GM21723 (cell line): Measurements from ENCODE around the gene CD22.
"Not testable (repeated sequence)": the region's sequence is repeated elsewhere in the genome, so short reads cannot be mapped to it uniquely, and the experiment has no call there.

Experiments
- ATAC-seq: cut with Tn5 transposase; IDR thresholded peaks from one replicate; pipeline ENCODE4 v1.9.1; 2021; ENCODE audit warnings: mild to moderate bottlenecking, moderate library complexity; ENCODE audit not compliant: unreplicated experiment

CD22 gene

DNA sequence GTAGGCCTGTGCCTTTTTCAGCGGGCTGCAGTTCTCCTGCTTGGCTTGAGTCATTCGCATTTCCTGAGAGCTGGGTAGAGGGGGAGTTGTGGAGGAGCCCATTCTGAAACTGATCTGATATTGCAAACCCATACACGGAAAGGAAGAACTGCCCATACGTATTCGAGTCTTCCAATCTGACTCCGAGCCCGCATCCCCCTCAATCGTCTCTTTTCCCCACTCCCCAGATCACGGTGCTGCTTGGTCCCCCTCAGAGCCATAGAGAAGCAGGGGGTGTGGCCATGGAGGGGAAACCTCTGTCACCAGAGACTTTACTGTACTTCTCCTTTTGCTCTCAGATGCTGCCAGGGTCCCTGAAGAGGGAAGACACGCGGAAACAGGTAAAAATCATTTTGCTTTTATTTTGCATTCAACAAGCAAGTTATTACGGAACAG, at the start of gene CD22:
Gene CD22 (plus strand): TSS at position 337 of the 435 bp plus-strand sequence. CDS start 2,854 bp downstream, outside the sequence.
- peak; percentile 41 for ATAC-seq

DNA sequence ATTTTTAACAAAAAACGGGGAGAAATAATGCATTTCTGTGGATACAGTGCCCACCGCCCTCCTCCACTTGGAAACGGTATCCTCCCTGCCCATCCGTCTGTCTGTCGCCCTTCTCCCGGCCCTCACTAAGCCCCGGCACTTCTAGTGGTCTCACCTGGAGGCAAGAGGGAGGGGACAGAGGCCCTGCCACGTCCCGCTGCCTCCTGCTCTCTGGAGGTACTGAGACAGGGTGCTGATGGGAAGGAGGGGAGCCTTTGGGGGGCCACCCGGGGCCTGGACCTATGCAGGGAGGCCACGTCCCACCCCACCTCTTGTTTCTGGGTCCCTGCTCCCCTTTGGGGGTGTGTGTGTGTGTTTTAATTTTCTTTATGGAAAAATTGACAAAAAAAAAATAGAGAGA, 49.6 kb upstream of the CD22 start:
- no peak for ATAC-seq

DNA sequence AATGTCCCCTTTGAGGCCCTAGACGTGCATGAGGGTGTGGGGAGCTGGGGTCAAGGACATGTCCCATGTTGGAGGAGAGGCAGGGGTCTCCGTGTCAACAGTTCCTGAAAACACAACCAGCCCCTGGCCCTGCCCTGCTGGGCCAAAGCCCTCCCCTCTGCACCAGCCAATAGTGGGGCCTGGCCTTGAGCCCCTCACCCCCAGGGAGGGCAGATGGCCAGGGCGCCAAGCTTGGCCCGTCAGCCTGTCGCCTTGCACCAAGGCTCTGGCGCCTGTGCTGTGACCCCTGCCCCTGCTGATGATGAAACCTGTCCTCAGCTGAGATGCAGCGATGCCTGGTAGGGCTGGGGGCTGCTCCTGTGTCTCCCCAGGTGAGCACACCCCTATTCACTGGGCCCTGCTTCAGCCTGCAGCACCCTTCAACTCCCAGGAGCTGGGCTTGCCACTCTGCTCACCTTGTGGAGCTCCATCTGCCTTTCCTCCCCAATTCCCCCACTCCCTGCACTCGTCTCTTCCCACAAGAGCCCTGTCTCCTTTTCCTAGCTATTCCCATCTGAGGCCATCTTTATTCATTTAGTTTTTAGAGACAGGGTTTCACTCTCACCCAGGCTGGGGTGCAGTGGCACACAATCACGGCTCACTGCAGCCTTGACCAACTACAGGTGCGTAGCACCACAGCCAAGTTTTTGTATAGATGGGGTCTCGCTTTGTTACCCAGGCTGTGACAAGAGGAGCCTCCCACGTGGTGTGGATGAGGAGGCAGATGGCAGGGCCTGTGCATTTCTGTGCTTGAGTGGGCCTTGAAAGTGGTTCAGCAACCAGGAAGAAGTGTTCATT, 48.8 kb upstream of the CD22 start:
- ATAC-seq = no peak

DNA sequence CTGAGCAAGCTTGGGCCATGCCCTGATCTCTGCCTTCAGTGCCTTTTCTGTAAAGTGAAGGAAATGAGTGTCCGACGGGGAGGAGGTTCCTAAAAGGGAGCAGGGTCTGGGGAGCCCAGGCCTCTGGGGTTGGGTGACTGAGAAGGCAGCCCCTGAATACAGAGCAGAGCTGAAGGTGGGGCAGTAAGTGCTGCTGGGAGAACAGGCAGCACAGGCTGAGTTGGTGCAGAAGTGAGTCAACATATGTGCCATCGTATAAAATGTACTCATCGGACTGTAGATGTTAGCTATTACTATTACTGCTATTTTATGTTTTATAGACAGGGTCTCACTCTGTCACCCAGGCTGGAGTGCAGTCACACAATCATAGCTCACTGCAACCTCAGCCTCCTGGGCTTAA, 47.7 kb upstream of the CD22 start:
- ATAC-seq = no peak

DNA sequence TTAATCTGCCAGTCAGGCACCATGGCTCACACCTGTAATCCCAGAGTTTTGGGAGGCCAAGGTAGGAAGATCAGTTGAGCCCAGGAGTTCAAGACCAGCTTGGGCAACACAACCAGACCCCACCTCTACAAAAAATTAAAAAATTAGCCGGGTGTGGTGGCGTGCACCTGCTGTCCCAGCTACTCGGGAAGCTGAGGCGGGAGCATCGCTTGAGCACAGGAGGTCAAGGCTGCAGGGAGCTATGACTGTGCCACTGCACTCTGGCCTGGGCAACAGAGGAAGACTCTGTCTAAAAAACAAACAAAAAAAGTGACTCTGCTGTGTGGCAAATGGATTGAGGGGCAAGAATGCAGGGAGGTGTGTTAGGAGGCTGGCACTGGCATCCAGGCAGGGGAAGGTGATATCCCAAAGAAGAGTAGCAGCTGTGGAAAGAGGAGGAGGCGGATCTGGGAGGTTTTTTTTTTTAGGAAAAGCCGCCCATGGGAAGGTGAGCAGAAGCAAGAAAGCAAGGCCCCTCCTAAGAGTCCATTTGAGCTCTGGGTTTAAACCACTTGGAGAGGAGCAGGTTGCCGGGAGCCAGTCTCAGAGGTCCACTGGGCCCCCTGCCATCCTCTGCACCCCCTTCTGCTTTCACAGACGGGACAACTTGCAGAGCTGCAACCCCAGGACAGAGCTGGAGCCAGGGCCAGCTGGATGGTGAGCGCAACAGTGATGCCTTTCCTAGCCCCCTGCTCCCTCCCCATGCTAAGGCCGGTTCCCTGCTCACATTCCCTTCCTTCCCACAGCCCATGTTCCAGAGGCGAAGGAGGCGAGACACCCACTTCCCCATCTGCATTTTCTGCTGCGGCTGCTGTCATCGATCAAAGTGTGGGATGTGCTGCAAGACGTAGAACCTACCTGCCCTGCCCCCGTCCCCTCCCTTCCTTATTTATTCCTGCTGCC, 44.6 kb upstream of the CD22 start:
- no peak for ATAC-seq

DNA sequence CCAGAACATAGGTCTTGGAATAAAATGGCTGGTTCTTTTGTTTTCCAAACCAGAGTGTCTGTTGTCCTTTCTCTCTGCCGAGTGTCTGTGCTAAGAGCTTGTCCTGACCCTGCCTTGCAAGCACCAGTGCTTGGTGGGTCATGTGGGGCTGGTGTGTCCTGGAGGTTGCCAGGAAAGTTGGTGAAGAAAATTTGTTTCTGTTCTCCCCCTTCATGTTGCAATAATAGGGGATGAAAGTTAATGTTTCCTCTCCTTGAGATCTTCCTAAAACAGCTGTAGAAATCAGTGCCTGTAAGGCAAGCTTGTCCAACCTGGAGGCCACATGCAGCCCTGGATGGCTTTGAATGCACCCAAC, 43.9 kb upstream of the CD22 start:
- no peak for ATAC-seq

DNA sequence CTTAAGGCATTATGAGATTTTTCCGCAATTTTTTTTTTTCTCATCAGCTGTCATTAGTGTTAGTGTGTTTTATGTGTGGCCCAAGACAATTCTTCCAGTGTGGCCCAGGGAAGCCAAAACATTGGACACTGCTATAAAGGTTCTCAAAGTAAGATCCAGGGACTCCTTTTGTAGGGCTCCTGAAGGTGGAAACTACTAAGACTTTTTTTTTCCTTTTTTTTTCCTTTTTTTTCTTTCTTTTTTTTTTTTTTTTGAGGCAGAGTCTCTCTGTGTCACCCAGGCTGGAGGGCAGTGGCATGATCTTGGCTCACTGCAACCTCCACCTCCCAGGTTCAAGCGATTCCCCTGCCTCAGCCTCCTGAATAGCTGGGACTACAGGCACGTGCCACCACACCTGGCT, 43.5 kb upstream of the CD22 start:
- ATAC-seq = not testable (repeated sequence)

DNA sequence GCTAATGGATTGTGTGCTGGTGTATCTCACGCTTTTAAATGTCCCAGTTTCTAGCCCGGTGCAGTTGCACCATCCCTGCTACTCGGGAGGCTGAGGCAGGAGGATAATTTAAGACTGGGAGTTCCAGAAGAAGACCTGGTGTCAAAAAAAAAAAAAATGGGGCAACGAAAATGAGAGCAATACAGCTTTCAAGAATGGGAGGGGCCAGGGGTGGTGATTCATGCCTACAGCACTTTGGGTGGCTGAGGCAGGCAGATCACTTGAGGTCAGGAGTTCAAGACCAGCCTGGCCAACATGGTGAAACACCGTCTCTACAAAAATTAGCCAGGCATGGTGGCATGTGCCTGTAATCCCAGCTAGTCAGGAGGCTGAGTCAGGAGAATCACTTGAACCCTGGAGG, 42.9 kb upstream of the CD22 start:
- not testable (repeated sequence) for ATAC-seq

DNA sequence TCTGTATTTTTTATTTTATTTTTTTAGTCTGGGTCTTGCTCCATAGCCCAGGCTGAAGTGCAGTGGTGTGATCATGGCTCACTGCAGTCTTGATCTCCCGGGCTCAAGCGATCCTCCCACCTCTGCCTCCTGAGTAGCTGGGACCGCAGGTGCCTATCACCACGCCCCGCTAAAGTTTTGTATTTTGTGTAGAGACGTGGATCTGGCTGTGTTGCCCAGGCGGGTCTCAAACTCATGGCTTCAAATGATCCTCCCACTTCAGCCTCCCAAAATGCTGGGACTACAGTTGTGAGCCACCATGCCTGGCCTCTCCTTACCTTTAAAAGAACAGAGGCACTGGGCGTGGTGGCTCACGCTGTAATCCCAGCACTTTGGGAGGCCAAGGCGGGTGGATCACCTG, 41.3 kb upstream of the CD22 start:
- no peak for ATAC-seq

DNA sequence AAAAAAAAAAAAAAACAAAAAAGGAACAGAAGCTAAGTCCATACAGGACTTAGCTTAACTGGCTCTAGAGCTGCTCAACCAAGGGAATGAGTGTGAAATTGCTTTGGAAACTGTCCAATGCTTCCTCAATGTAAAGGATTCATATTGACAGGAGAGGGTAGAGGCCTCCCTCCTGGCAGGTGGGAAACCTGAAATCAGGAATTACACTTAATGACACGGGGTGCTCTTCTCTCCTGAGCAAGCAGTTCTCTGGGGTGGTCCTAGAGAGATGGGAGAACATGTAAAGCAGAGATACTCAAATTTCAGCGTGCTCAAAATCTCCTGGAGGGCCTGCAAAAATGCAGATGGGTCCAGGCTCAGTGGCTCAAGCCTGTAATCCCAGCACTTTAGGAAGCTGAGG, 40.7 kb upstream of the CD22 start:
- ATAC-seq = no peak

DNA sequence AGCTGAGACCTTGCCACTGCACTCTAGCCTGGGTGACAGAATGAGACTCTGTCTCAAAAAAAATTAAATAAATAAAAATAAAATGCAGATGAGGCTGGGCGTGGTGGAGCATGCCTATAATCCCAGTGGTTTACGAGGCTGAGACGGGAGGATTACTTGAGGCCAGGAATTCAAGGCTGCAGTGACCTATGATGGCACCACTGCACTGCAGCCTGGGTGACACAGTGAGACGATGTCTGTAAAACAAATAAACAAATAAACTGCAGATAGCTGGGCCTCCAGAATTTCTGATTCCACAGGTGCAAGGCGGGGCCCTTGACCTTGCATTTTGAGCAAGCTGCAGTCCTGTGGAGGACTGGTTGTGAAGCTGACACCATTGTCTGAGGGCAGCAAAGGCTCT, 40.1 kb upstream of the CD22 start:
- ATAC-seq = no peak

DNA sequence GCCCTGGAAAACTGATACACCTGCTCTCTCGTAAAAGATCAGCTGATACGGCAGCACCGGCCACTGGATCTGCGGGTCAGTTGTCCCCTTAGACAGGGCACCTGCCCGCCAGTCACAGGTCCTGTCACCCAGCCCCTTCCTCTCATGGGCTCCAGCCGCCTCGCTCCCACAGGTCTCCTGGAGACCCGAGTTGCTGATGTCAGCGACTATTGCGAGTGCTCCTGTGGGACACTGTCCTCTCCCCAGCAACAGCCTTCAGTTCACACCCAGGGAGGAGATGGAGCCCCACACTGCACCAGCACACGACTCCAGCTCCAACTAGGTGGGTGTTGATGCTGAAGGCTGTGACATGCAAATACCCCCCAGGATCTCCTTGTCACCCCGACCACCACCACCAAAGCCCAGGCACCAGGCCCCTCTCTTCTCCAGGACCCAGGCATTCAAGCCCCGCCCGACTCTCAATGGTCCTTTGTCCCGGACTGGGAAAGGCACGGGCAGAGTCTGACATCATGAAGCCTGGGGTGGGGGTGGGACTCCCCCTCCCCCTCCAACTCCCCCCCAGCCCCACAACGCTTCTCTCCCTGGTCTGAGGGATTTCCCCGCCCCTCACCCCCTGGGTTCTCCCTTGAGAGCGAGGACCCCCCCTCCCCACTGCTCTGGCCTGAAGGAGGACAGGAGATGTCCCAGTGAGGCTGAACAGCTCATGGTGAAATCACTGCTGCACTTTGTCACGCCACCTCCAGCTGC, 38.4 kb upstream of the CD22 start:
- no peak for ATAC-seq

DNA sequence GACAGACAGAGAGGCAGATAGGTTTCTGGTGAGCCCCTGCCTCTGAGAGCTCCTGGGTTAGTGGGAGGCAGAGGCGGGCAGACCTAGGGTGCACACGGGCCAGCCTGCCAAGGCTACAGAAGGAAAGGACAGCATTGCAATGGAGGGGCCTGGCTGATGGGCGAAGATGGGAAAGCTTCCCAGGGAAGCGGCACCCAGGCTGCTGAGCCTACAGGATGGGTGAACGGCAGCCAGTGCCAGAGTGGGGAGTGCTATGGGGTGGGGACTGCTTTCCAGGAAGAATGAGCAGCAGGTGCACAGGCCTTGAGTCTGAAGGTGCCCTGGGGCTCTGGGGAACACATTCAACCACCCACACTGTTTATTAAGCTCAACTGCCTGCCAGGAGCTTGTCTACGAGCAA, 37.7 kb upstream of the CD22 start:
- no peak for ATAC-seq

DNA sequence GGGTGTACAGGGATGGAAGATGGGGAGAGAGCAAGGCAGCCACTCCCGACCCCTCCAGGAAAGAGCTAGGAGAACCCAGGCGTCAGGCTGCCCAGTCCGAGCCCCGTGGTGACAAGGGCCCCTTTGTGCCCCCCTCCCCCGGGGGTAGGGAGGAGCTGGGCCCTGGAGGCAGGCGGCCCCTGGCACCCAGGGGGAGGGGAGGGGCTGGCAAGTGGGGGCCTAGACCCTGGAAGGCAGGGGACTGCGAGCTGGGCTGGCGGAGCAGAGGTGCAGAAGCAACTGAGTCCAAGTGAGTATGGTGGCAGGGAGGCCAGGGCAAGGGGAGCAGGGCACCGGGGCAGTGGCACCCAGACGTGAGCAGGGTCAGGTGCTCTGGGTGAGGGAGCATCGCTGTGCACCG, 37.1 kb upstream of the CD22 start, which contains the start of gene MAG:
Gene MAG (plus strand): TSS at position 246 of the 400 bp plus-strand sequence. CDS start 3,248 bp downstream, outside the sequence.
- ATAC-seq = no peak

DNA sequence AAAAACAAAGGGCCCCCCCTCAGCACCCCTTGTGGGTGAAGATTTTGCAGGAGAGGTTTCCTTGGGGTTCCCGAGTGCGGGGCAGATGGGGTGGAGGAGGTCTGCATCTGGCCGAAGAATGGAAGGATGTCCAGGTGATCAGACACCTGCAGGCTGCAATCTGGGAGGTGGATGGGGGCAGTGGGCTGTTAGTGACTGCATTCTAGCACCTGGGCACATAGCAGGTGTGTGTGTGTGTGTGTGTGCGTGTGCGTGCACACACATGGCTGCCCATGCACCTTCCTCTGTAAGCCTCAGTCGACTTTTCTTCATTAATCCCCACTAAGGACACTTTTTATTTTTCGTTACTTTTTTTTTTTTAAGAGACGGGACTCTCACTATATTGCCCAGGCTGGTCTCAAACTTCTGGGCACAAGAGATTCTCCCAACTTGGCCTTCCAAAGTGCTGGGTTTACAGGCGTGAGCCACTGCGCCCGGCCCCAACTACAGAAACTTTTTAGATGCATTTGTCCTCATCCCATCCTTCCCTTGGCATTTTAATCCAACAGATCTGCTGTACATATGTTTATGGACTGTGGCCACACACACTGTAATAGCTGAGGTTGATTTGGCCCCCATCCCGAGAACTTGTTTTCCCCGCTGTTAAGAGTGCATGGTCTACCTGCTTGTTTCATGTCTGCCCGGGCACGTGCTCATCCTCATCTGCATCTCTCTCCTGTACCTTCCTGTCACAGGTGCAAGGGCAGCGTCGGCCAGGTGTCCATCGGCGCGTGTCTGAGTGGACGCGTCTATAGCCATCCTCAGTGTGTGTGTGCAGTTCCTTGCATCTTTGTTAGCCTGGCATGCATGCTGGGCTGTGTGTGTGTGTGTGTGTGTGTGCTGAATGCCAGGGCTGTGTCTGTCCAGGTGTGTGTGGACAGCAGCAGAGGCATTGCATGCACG, 36.3 kb upstream of the CD22 start:
- ATAC-seq = no peak

DNA sequence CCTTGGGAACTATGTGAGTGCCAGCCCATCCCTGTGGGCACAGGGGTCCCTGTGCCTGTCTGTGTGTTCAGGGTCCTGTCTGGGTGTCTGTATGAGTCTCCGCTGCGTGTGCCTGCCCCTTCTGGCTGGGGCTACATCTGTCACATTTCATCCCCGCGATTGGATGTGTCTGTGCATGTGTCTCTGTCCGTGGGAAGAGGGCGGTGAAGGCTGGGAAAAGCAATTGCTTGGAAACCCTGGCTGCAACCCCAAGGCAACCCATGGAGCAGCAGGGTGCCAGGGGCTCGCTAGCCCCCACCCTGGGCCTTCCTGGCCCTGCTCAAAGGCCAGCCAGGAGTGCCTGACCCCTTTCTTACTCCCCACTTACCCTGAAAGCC, 35.6 kb upstream of the CD22 start:
- no peak for ATAC-seq

DNA sequence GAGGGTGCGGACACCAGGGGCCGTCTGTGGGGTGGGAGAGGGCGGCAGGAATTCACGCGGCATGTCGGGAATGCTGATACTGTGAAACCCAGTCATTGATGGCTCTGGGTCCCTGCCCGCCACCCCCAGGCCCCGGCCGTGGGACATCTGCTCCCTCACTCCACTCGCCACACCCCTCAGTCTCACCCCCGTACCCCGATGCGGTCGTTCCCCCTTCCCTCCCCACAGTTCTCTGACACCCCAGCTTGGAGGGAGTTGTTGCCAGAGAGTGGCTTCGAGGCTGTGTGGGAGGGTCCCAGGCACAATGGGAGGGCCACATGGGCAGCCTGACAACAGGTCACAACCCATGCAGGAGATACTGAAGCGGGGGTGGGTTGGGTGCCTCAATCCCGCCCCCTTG, 35.2 kb upstream of the CD22 start:
- ATAC-seq = no peak

DNA sequence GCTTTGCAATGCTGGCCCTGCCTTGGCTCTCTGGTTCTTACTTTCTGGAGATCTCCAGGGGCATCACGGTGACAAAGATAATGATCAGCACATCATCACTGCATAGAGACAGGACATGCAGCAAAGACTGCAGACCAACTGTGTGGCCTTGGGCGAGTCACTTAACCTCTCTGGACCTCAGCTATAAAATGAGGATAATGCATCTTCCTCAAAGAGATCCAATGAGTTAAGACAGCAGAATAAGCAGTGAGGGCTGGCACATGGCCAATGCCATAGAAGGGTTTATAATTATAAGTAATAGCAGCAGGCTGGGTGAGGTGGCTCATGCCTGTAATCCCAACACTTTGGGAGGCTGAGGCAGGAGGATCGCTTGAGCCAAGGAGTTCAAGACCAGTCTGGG, 34.7 kb upstream of the CD22 start:
- no peak for ATAC-seq

DNA sequence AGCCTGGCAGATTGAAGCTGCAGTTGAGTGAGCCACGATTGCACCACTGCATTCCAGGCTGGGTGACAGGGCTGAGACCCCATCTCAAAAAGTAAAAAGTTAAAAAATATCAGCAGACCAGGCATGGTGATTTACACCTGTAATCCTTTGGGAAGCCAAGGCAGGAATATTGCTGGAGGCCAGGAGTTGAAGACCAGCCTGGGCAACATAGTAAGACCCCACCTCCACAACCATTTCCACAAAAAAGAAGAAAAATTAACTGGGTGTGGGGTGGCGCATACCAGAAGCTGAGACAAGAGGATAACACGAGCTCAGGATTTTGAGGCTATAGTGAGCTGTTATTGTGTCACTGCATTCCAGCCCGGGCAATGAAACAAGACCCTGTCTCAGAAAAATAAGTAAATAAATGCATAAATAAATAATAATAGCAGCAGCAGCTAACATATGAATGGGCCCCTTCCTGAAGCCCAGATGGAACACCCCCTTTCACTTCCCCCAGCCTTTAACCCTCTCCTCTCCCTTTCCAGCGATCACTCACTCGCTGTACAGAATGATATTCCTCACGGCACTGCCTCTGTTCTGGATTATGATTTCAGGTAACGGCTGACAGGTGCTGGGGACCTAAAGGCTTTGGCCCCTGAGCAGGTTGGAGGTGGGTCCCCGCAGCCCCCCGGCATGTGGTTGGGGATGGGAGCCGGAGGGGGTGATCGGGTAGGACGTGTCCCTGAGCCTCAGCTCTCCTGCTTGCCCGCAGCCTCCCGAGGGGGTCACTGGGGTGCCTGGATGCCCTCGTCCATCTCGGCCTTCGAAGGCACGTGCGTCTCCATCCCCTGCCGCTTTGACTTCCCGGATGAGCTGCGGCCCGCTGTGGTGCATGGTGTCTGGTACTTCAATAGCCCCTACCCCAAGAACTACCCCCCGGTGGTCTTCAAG, 33.9 kb upstream of the CD22 start:
- ATAC-seq = no peak
